K562 (cell line): ENCODE results near the gene RBM34. TPM values are rescaled to one million over a fixed set of nuclear protein-coding genes. Genes with fewer than 3 reads are reported as not detected.

Experiments used
- ATAC-seq: fragments of 200-7000 bp; cut with Tn5 transposase; 3 replicates; pipeline ENCODE4 v1.9.1; 2020; ENCODE audit warnings: moderate library complexity
- BruUV-seq: library from RNA; stranded (reverse); fragments of 400-500 nt; replicated peaks from 2 replicates; lab custom pipeline; 2021; lab: Mats Ljungman, UMichigan
- CTCF ChIA-PET: fragments of 300-600 bp; formaldehyde crosslinking; extraction: SDS; loops from one replicate; lab custom pipeline; 2021; ENCODE audit warnings: low intra/inter-chr PET ratio; lab: Yijun Ruan, JAX
- POLR2A ChIA-PET: fragments of 300-600, 350-650 bp; sonication (Branson Sonifier 250); formaldehyde crosslinking; extraction: SDS; loops from one replicate; lab custom pipeline; 2021; ENCODE audit warnings: antibody characterized with exemption, inconsistent platforms; lab: Yijun Ruan, JAX
- DNase-seq, 4 experiments: peaks; one replicate each; pipeline versions ENCODE4 v3.0.0 to v3.0.0-alpha.2; 2011 to 2018; ENCODE audit warnings: low spot score in 3 of 4, mixed read lengths in 3 of 4; ENCODE audit errors: extremely low read depth in 1 of 4
- FAIRE-seq: peaks from 2 replicates; lab custom pipeline; 2011; peaks lifted over from hg19 to GRCh38; lab: Jason Lieb, UNC
- H2AFZ ChIP-seq: 2 replicates; pipeline ENCODE4 v1.6.0; 2011; ENCODE audit warnings: low read depth, low read length, control low read depth, inconsistent platforms
- H3K27ac ChIP-seq: fragments of 200-600 bp; 3 replicates; pipeline ENCODE4 v1.8.0; 2011; ENCODE audit warnings: low read depth, mild to moderate bottlenecking, control low read depth, inconsistent platforms, low read length, moderate library complexity, mixed read lengths; ENCODE audit errors: extremely low read depth
- H3K27me3 ChIP-seq, 2 experiments: fragments of 300-600 bp in 1 of 2; 2 replicates in 1 of 2; 3 replicates in 1 of 2; pipeline versions ENCODE4 v1.6.0 to v1.8.0; 2011; ENCODE audit warnings: inconsistent platforms in 2 of 2, low read length in 2 of 2, mild to moderate bottlenecking in 1 of 2, mixed read lengths in 1 of 2, moderate library complexity in 1 of 2; ENCODE audit not compliant: control insufficient read depth in 2 of 2, insufficient read depth in 2 of 2
- H3K36me3 ChIP-seq: fragments of 300-600 bp; 3 replicates; pipeline ENCODE4 v1.8.0; 2011; ENCODE audit warnings: mild to moderate bottlenecking, low read length, inconsistent platforms; ENCODE audit not compliant: control insufficient read depth, insufficient read depth
- H3K4me1 ChIP-seq, 2 experiments: fragments of 200-600 bp in 1 of 2; replicated peaks in 1 of 2; 2 replicates in 1 of 2; 3 replicates in 1 of 2; pipeline versions ENCODE4 v1.5.1 to v1.8.0; 2011; ENCODE audit warnings: inconsistent platforms in 2 of 2, low read length in 2 of 2, mild to moderate bottlenecking in 1 of 2, mixed read lengths in 1 of 2, moderate library complexity in 1 of 2; ENCODE audit not compliant: control insufficient read depth in 2 of 2, insufficient read depth in 2 of 2
- H3K4me2 ChIP-seq: 2 replicates; pipeline ENCODE4 v1.6.1; 2011; ENCODE audit warnings: low read length, control low read depth, inconsistent platforms, mixed read lengths; ENCODE audit not compliant: insufficient read depth
- H3K4me3 ChIP-seq: fragments of 200-600 bp; sonication (generic), shearing (Covaris generic); 2 replicates; pipeline ENCODE4 v1.5.1; 2016; ENCODE audit warnings: control low read depth, inconsistent platforms
- H3K79me2 ChIP-seq: fragments of 200-600 bp; 3 replicates; pipeline ENCODE4 v1.8.0; 2011; ENCODE audit warnings: low read length, inconsistent platforms; ENCODE audit not compliant: control insufficient read depth, insufficient read depth
- H3K9ac ChIP-seq, 2 experiments: 2 replicates each; pipeline versions ENCODE4 v1.6.0 to v1.6.1; 2011; ENCODE audit warnings: low read depth in 2 of 2, low read length in 2 of 2, control low read depth in 1 of 2, inconsistent platforms in 1 of 2, mild to moderate bottlenecking in 1 of 2, mixed read lengths in 1 of 2; ENCODE audit not compliant: insufficient read depth in 1 of 2
- H3K9me1 ChIP-seq: one replicate; pipeline ENCODE4 v1.6.0; 2011; ENCODE audit warnings: inconsistent platforms, mild to moderate bottlenecking, low read length, moderate library complexity; ENCODE audit not compliant: control insufficient read depth, insufficient read depth
- H3K9me3 ChIP-seq: replicated peaks from 2 replicates; pipeline ENCODE4 v1.5.1; 2011; ENCODE audit warnings: low read depth, low read length, inconsistent platforms; ENCODE audit not compliant: control insufficient read depth, insufficient read depth
- H4K20me1 ChIP-seq: replicated peaks from 2 replicates; pipeline ENCODE4 v1.6.1; 2011; ENCODE audit warnings: low read length, inconsistent platforms, mixed read lengths; ENCODE audit not compliant: control insufficient read depth, insufficient read depth
- CHCHD3 ChIP-seq: fragments of 250-450 bp; sonication (Bioruptor Pico); IDR thresholded peaks from 2 replicates; pipeline ENCODE4 v2.1.2; 2022; ENCODE audit warnings: mild to moderate bottlenecking
- MCM2 ChIP-seq: fragments of 450-650 bp; IDR thresholded peaks from 2 replicates; pipeline ENCODE4 v1.6.1; 2017; ENCODE audit warnings: low read depth, mild to moderate bottlenecking
- MEIS2 ChIP-seq: fragments of 450-650 bp; IDR thresholded peaks from 2 replicates; pipeline ENCODE4 v1.6.1; 2014; ENCODE audit warnings: mild to moderate bottlenecking; ENCODE audit not compliant: partially characterized antibody
- TEAD4 ChIP-seq, 2 experiments: sonication (generic) in 1 of 2; formaldehyde crosslinking in 1 of 2; IDR thresholded peaks; 2 replicates each; pipeline versions ENCODE4 v1.6.1 to v1.8.0; 2012 to 2022; ENCODE audit warnings: borderline replicate concordance in 1 of 2, inconsistent platforms in 1 of 2, low read length in 1 of 2, mild to moderate bottlenecking in 1 of 2, missing genetic modification reagents in 1 of 2
- YY1 ChIP-seq, 3 experiments: IDR thresholded peaks; 2 replicates each; pipeline ENCODE4 v1.6.1; 2011; ENCODE audit warnings: low read length in 2 of 3, mild to moderate bottlenecking in 2 of 3, moderate library complexity in 2 of 3, borderline replicate concordance in 1 of 3, control low read depth in 1 of 3, low read depth in 1 of 3; ENCODE audit not compliant: insufficient read depth in 3 of 3, insufficient replicate concordance in 2 of 3, control insufficient read depth in 1 of 3, insufficient read length in 1 of 3; ENCODE audit errors: extremely low read depth in 1 of 3
- ZNF134 ChIP-seq: fragments of 250-450 bp; sonication (Bioruptor Pico); conservative IDR thresholded peaks from 2 replicates; pipeline ENCODE4 v1.4.0; 2020
- ZNF277 ChIP-seq: fragments of 250-450 bp; sonication (Bioruptor Pico); IDR thresholded peaks from 2 replicates; pipeline ENCODE4 v1.8.0; 2022; ENCODE audit warnings: inconsistent platforms, mild to moderate bottlenecking, moderate library complexity, borderline replicate concordance
- ZNF830 ChIP-seq: fragments of 250-450 bp; sonication (Bioruptor Pico); IDR thresholded peaks from 2 replicates; pipeline ENCODE4 v1.5.0; 2021; ENCODE audit warnings: mild to moderate bottlenecking
- WGBS: fragments of 100-300 bp; shearing (Covaris generic); methylation state at CpG from one replicate; pipeline ENCODE4 v1.1.6; 2016; ENCODE audit warnings: low coverage, mixed read lengths; ENCODE audit not compliant: insufficient coverage; ENCODE audit errors: missing lambda C conversion rate; 5-methylcytosine and 5-hydroxymethylcytosine counted together
- in situ Hi-C: fragments of 300-500 bp; cut with MboI; formaldehyde crosslinking; loops from 4 replicates; pipeline ENCODE4 v1.15.0; 2018; ENCODE audit warnings: inconsistent platforms, mixed read lengths
- intact Hi-C: fragments of 100-400 bp; cut with micrococcal nuclease; formaldehyde crosslinking; loops from 2 replicates; pipeline ENCODE4 v1.14.2; 2022
- polyA plus RNA-seq, 8 experiments: library from polyadenylated mRNA; depleted of rRNA in 4 of 8; stranded (reverse) in 5 of 8; unstranded in 3 of 8; fragments of >200 nt; fragmentation: Nextera tagmentation in 2 of 8; fragmentation: Illumina TruSeq in 1 of 8; extraction: Ambion mirVana in 2 of 8; extraction: Trizol in 1 of 8; gene quantifications; 2 replicates each; pipeline versions ENCODE4 v1.2.1 to v1.2.3, GENCODE V29; 2011 to 2014; ENCODE audit warnings: inconsistent platforms in 1 of 8, missing spikeins in 1 of 8
- total RNA-seq, 7 experiments: library from RNA; depleted of rRNA in 6 of 7; stranded (reverse); fragments of >200 nt in 6 of 7; fragmentation: Illumina TruSeq in 2 of 7; extraction: Trizol in 2 of 7; gene quantifications; 2 replicates each; pipeline versions ENCODE4 v1.2.1 to v1.2.3, GENCODE V29; 2011 to 2021; ENCODE audit warnings: low replicate concordance in 1 of 7
- TF ChIP-seq, protein P1 (sequence below), 2 experiments: IDR thresholded peaks in 1 of 2; conservative IDR thresholded peaks in 1 of 2; 2 replicates each; pipeline ENCODE4 v1.6.1; 2016; ENCODE audit warnings: low read depth in 2 of 2, mild to moderate bottlenecking in 1 of 2, missing compliant biosample characterization in 1 of 2, missing genetic modification characterization in 1 of 2, moderate library complexity in 1 of 2
- TF ChIP-seq, protein P2 (sequence below): fragments of 450-650 bp; IDR thresholded peaks from 2 replicates; pipeline ENCODE4 v1.6.1; 2018; ENCODE audit not compliant: partially characterized antibody
- TF ChIP-seq, protein P3 (sequence below): fragments of 450-650 bp; IDR thresholded peaks from 2 replicates; pipeline ENCODE4 v1.6.1; 2016

The RBM34 gene
- total and polyA plus RNA-seq, 9 of the 15 experiments (the other 6 are each of a cell fraction or from before 2014, with no cell fraction given) = 64.0 to 178 (median 124) TPM

- Histone ChIP-seq H3K79me2 (peaks cover 69% of the 10 kb centered on the region), H3K27me3 (no peaks in the 10 kb centered on the region), H3K4me2 (peak overlapping the region; percentile 93), H3K36me3 (peaks cover 62% of the 10 kb centered on the region), H3K9me3 (no peaks in the 10 kb centered on the region), H3K4me1 (peaks cover 13 to 18% of the 10 kb centered on the region in 2 experiments; a peak in 4 of 5 replicates), H3K27ac (peak overlapping the region; percentile 98), H3K9me1 (no peaks in the 10 kb centered on the region), H2AFZ (no peak overlapping the region), H3K9ac (peak overlapping the region; percentile 72 to 99), H4K20me1 (peaks cover 43% of the 10 kb centered on the region), H3K4me3 (peak overlapping the region; percentile 90)
- no TSS peak for BruUV-seq
- ATAC-seq (no peak), DNase-seq (peak in 1 of 4 experiments; percentile 31), FAIRE-seq (no peak)
- ChIA-PET POLR2A (interaction anchor here (0.6 to 2.9 kb wide), 12 partner anchors 8 to 34 kb away, joined by 3 to 16 read pairs (median 4); partner anchors contain the start of gene RBM34), CTCF (interaction anchor here (0.5 kb wide), 1 partner anchor 21 kb away, joined by 4 read pairs; no protein-coding TSS in a partner anchor)
- intact Hi-C loops (no loop called here), in situ Hi-C loops (no loop called here)
- 0% methylated on average over 4 of the region's 4 CpGs for WGBS
- TF ChIP-seq MEIS2 = peak; percentile 67
- TF ChIP-seq ZNF830 (CRISPR knock-in tag) = no peak
- TF ChIP-seq YY1 (IDR thresholded peaks at IDR 0.05; ENCODE audit: borderline replicate concordance in 1 of 3, control insufficient read depth in 1 of 3, extremely low read depth in 1 of 3, insufficient read depth in 3 of 3, insufficient read length in 1 of 3, insufficient replicate concordance in 2 of 3, low read depth in 1 of 3, low read length in 2 of 3) = peak in 1 of 3 experiments; percentile 7
- TF ChIP-seq ZNF134 (CRISPR knock-in tag) = no peak
- TF ChIP-seq ZNF277 (CRISPR knock-in tag) = no peak
- TF ChIP-seq CHCHD3 (CRISPR knock-in tag) = no peak
- TF ChIP-seq, protein P1, sequence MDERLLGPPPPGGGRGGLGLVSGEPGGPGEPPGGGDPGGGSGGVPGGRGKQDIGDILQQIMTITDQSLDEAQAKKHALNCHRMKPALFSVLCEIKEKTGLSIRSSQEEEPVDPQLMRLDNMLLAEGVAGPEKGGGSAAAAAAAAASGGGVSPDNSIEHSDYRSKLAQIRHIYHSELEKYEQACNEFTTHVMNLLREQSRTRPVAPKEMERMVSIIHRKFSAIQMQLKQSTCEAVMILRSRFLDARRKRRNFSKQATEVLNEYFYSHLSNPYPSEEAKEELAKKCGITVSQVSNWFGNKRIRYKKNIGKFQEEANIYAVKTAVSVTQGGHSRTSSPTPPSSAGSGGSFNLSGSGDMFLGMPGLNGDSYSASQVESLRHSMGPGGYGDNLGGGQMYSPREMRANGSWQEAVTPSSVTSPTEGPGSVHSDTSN (CRISPR knock-in tag; IDR thresholded peaks at IDR 0.05; ENCODE audit: low read depth) = no peak
- TF ChIP-seq, protein P1 (tag; conservative IDR thresholded peaks at IDR 0.05; ENCODE audit: low read depth) = peak; percentile 58
- TF ChIP-seq, protein P2, sequence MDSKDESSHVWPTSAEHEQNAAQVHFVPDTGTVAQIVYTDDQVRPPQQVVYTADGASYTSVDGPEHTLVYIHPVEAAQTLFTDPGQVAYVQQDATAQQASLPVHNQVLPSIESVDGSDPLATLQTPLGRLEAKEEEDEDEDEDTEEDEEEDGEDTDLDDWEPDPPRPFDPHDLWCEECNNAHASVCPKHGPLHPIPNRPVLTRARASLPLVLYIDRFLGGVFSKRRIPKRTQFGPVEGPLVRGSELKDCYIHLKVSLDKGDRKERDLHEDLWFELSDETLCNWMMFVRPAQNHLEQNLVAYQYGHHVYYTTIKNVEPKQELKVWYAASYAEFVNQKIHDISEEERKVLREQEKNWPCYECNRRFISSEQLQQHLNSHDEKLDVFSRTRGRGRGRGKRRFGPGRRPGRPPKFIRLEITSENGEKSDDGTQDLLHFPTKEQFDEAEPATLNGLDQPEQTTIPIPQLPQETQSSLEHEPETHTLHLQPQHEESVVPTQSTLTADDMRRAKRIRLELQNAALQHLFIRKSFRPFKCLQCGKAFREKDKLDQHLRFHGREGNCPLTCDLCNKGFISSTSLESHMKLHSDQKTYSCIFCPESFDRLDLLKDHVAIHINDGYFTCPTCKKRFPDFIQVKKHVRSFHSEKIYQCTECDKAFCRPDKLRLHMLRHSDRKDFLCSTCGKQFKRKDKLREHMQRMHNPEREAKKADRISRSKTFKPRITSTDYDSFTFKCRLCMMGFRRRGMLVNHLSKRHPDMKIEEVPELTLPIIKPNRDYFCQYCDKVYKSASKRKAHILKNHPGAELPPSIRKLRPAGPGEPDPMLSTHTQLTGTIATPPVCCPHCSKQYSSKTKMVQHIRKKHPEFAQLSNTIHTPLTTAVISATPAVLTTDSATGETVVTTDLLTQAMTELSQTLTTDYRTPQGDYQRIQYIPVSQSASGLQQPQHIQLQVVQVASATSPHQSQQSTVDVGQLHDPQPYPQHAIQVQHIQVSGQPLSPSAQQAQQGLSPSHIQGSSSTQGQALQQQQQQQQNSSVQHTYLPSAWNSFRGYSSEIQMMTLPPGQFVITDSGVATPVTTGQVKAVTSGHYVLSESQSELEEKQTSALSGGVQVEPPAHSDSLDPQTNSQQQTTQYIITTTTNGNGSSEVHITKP = no peak
- no peak for TF ChIP-seq TEAD4 (IDR thresholded peaks at IDR 0.05; ENCODE audit: low read length)
- no peak for TF ChIP-seq TEAD4 (CRISPR knock-in tag; IDR thresholded peaks at IDR 0.05; ENCODE audit: borderline replicate concordance)
- TF ChIP-seq, protein P3, sequence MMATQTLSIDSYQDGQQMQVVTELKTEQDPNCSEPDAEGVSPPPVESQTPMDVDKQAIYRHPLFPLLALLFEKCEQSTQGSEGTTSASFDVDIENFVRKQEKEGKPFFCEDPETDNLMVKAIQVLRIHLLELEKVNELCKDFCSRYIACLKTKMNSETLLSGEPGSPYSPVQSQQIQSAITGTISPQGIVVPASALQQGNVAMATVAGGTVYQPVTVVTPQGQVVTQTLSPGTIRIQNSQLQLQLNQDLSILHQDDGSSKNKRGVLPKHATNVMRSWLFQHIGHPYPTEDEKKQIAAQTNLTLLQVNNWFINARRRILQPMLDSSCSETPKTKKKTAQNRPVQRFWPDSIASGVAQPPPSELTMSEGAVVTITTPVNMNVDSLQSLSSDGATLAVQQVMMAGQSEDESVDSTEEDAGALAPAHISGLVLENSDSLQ = peak; percentile 50
- TF ChIP-seq MCM2 = no peak
Observed at GRCh38 chr1:235127203-235127602, 33.8 kb downstream of the RBM34 start.
